HepG2 (cell line): ENCODE results near the gene SMIM29. TPM values are rescaled to one million over a fixed set of nuclear protein-coding genes. Genes with fewer than 3 reads are reported as not detected.

Experiments used
- NAIF1 ChIP-seq: sonication (generic); formaldehyde crosslinking; IDR thresholded peaks from 2 replicates; pipeline ENCODE4 v1.5.0; 2020; ENCODE audit warnings: mild to moderate bottlenecking, missing genetic modification reagents, borderline replicate concordance
- NFE2 ChIP-seq: sonication (generic); formaldehyde crosslinking; IDR thresholded peaks from 2 replicates; pipeline ENCODE4 v1.4.0; 2020; ENCODE audit warnings: missing genetic modification reagents
- NONO ChIP-seq, 2 experiments: fragments of 450-650 bp in 1 of 2; sonication (generic) in 1 of 2; formaldehyde crosslinking in 1 of 2; IDR thresholded peaks in 1 of 2; conservative IDR thresholded peaks in 1 of 2; 2 replicates each; pipeline versions ENCODE4 v1.6.1 to v1.8.0; 2017 to 2022; ENCODE audit warnings: mild to moderate bottlenecking in 1 of 2, missing genetic modification reagents in 1 of 2, moderate library complexity in 1 of 2
- POGZ ChIP-seq: sonication (generic); formaldehyde crosslinking; IDR thresholded peaks from 2 replicates; pipeline ENCODE4 v1.4.0; 2020; ENCODE audit warnings: mild to moderate bottlenecking, missing genetic modification reagents
- ZNF274 ChIP-seq: sonication (generic); formaldehyde crosslinking; IDR thresholded peaks from 2 replicates; pipeline ENCODE4 v1.5.1; 2020; ENCODE audit warnings: mild to moderate bottlenecking, missing genetic modification reagents
- ZNF766 ChIP-seq: sonication (generic); formaldehyde crosslinking; IDR thresholded peaks from 2 replicates; pipeline ENCODE4 v1.5.0; 2020; ENCODE audit warnings: missing genetic modification reagents, borderline replicate concordance
- polyA plus RNA-seq, 8 experiments: library from polyadenylated mRNA; depleted of rRNA in 3 of 8; stranded (reverse) in 7 of 8; unstranded in 1 of 8; fragments of >200 nt; fragmentation: Illumina TruSeq in 4 of 8; extraction: Trizol in 4 of 8; gene quantifications; 2 replicates each; pipeline versions ENCODE4 v1.2.1 to v1.2.3, GENCODE V29; 2011 to 2016; ENCODE audit warnings: low read depth in 4 of 8, missing spikeins in 1 of 8, mixed read lengths in 1 of 8; ENCODE audit not compliant: insufficient read depth in 1 of 8
- total RNA-seq, 5 experiments: library from RNA; depleted of rRNA; stranded (reverse); fragments of >200 nt; fragmentation: Illumina TruSeq; extraction: Trizol; gene quantifications; 2 replicates each; pipeline ENCODE4 v1.2.3, GENCODE V29; 2016; ENCODE audit warnings: low read depth in 1 of 5
- TF ChIP-seq, protein P1 (sequence below): sonication (generic); IDR thresholded peaks from 2 replicates; pipeline ENCODE4 v1.6.1; 2016; ENCODE audit warnings: low read depth, borderline replicate concordance
- TF ChIP-seq, protein P2 (sequence below): sonication (generic); formaldehyde crosslinking; IDR thresholded peaks from 2 replicates; pipeline ENCODE4 v1.4.0; 2020; ENCODE audit warnings: missing genetic modification reagents
- TF ChIP-seq, protein P3 (sequence below): IDR thresholded peaks from 2 replicates; pipeline ENCODE4 v1.4.0; 2020; ENCODE audit warnings: mild to moderate bottlenecking, missing genetic modification reagents

SMIM29 gene
- total and polyA plus RNA-seq, 2 of the 13 experiments (the other 11 are each of a cell fraction or from before 2014, with no cell fraction given), result 8.8 to 15.3 TPM

DNA sequence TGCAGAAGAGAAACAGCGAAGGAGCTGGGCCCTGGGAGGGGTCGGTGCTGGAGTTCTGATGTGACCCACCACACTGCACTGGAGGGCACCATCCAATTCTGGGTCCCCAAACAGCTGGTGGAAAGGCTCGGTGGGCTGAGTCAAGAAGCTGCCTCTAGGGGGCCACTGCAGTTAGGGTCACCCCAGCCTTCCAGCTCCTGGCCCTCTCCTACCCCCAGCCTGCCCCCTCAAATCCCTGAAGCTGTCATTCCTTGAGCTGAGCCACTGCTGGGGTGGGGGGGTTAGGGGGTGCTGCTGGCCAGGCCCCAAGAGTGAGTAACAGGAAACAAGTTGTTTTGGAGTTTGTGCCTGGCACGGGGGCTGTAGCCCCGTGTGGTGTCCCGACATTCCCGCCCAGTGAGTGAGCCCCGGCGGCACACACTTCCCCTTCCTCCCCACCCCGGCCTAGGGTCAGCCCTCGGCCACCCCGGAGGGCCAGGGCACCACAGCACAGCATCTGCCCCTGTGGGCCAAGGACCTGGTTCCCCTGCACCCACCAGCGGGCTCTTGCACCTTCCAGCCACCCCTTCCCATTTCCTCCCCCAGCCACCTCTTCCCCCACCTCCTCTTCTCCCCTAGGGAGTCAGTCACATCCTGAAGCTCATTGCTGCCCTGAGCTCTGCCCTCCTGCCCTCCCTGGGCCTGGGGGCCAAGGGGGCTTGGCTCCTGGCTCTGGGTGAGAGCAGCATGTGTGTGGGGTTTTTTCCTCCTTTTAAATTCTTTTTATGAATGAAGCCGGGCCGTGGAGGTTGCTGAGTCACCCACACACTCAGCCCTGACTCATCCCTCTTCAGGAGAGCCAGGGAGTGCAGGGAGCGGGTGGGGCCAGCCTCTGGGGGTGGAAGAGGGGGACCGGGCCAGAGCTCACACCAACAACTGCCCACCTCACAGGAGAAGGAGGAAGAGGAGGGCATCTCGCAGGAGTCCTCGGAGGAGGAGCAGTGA, 4.6 kb downstream of the SMIM29 start (continued):
- TF ChIP-seq NONO (IDR thresholded peaks at IDR 0.05), result no peak
- TF ChIP-seq NONO (CRISPR knock-in tag; conservative IDR thresholded peaks at IDR 0.05), result no peak
- no peak for TF ChIP-seq ZNF766 (CRISPR knock-in tag)
- TF ChIP-seq, protein P1, sequence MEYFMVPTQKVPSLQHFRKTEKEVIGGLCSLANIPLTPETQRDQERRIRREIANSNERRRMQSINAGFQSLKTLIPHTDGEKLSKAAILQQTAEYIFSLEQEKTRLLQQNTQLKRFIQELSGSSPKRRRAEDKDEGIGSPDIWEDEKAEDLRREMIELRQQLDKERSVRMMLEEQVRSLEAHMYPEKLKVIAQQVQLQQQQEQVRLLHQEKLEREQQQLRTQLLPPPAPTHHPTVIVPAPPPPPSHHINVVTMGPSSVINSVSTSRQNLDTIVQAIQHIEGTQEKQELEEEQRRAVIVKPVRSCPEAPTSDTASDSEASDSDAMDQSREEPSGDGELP, result peak; percentile 40; the same call in 1 of the 2 replicates
- no peak for TF ChIP-seq NAIF1 (CRISPR knock-in tag)
- TF ChIP-seq, protein P2, sequence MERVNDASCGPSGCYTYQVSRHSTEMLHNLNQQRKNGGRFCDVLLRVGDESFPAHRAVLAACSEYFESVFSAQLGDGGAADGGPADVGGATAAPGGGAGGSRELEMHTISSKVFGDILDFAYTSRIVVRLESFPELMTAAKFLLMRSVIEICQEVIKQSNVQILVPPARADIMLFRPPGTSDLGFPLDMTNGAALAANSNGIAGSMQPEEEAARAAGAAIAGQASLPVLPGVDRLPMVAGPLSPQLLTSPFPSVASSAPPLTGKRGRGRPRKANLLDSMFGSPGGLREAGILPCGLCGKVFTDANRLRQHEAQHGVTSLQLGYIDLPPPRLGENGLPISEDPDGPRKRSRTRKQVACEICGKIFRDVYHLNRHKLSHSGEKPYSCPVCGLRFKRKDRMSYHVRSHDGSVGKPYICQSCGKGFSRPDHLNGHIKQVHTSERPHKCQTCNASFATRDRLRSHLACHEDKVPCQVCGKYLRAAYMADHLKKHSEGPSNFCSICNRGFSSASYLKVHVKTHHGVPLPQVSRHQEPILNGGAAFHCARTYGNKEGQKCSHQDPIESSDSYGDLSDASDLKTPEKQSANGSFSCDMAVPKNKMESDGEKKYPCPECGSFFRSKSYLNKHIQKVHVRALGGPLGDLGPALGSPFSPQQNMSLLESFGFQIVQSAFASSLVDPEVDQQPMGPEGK (CRISPR knock-in tag), result peak; percentile 34; the same call in 1 of the 2 replicates
- TF ChIP-seq, protein P3, sequence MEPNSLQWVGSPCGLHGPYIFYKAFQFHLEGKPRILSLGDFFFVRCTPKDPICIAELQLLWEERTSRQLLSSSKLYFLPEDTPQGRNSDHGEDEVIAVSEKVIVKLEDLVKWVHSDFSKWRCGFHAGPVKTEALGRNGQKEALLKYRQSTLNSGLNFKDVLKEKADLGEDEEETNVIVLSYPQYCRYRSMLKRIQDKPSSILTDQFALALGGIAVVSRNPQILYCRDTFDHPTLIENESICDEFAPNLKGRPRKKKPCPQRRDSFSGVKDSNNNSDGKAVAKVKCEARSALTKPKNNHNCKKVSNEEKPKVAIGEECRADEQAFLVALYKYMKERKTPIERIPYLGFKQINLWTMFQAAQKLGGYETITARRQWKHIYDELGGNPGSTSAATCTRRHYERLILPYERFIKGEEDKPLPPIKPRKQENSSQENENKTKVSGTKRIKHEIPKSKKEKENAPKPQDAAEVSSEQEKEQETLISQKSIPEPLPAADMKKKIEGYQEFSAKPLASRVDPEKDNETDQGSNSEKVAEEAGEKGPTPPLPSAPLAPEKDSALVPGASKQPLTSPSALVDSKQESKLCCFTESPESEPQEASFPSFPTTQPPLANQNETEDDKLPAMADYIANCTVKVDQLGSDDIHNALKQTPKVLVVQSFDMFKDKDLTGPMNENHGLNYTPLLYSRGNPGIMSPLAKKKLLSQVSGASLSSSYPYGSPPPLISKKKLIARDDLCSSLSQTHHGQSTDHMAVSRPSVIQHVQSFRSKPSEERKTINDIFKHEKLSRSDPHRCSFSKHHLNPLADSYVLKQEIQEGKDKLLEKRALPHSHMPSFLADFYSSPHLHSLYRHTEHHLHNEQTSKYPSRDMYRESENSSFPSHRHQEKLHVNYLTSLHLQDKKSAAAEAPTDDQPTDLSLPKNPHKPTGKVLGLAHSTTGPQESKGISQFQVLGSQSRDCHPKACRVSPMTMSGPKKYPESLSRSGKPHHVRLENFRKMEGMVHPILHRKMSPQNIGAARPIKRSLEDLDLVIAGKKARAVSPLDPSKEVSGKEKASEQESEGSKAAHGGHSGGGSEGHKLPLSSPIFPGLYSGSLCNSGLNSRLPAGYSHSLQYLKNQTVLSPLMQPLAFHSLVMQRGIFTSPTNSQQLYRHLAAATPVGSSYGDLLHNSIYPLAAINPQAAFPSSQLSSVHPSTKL (CRISPR knock-in tag), result 0 out of 2 replicates have a peak, but pooled peaks have one; percentile 11
- TF ChIP-seq NFE2 (CRISPR knock-in tag), result peak; percentile 84; the same call in 1 of the 2 replicates
- TF ChIP-seq POGZ (CRISPR knock-in tag), result no peak
- no peak for TF ChIP-seq ZNF274 (CRISPR knock-in tag)
